Measurements from ENCODE around the gene COL6A3.

DNA sequence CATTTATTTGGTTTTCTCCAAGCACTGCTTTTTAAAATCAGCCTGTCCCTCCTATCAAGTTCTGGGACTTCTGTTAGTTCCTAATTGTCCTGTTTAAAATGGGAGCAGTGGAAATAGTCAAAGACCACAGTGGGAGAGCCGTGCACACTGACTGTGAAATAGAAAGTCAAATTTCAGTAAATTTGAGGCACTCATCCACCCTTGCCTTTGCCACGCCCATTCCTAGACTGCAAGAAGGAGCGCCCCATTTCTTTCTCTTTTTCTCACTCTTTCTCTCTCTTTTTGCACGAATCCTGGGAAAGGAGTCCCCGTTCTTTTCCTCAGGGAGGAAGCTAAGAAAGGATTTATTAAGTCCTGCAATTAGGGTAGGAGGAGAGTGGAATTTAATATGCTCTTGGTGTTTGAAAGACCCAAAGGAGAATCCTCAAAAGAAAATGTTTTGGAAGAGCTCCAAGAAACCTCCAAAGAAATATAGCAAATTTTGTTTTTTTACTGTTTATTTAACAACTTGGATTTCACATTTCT, 7.5 kb downstream of the COL6A3 start:
- TF ChIP-seq, protein P1, sequence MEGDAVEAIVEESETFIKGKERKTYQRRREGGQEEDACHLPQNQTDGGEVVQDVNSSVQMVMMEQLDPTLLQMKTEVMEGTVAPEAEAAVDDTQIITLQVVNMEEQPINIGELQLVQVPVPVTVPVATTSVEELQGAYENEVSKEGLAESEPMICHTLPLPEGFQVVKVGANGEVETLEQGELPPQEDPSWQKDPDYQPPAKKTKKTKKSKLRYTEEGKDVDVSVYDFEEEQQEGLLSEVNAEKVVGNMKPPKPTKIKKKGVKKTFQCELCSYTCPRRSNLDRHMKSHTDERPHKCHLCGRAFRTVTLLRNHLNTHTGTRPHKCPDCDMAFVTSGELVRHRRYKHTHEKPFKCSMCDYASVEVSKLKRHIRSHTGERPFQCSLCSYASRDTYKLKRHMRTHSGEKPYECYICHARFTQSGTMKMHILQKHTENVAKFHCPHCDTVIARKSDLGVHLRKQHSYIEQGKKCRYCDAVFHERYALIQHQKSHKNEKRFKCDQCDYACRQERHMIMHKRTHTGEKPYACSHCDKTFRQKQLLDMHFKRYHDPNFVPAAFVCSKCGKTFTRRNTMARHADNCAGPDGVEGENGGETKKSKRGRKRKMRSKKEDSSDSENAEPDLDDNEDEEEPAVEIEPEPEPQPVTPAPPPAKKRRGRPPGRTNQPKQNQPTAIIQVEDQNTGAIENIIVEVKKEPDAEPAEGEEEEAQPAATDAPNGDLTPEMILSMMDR (IDR thresholded peaks at IDR 0.05): no peak
- no peak for TF ChIP-seq EZH2 (IDR thresholded peaks at IDR 0.05; ENCODE audit: borderline replicate concordance, insufficient read depth, low read depth, low read length, poor library complexity, severe bottlenecking)
